OCI-LY3 (cell line): ENCODE measurements around the gene AKR1B15.

Experiments
- H2AFZ ChIP-seq: fragments of 200-600, 300-600 bp; shearing (Covaris generic); 2 replicates; pipeline ENCODE4 v1.6.0; 2014; ENCODE audit warnings: antibody characterized with exemption, low read depth, low read length
- H3K27ac ChIP-seq: fragments of 200-600, 300-600 bp; sonication (generic); 2 replicates; pipeline ENCODE4 v1.5.1; 2014; ENCODE audit warnings: mild to moderate bottlenecking, low read length, moderate library complexity, mixed read lengths
- H3K27me3 ChIP-seq: fragments of 200-600, 300-600 bp; sonication (generic); 2 replicates; pipeline ENCODE4 v1.6.1; 2014; ENCODE audit warnings: low read depth, low read length, mixed read lengths
- H3K36me3 ChIP-seq: fragments of 200-600, 300-600 bp; sonication (generic); replicated peaks from 2 replicates; pipeline ENCODE3; 2014; ENCODE audit warnings: low read depth, low read length, mixed read lengths
- H3K4me1 ChIP-seq: fragments of 300-600, 200-600 bp; sonication (generic); 2 replicates; pipeline ENCODE4 v1.6.1; 2014; ENCODE audit warnings: low read length, mixed read lengths
- H3K4me2 ChIP-seq: fragments of 200-600, 300-600 bp; sonication (generic); 2 replicates; pipeline ENCODE4 v1.6.1; 2014; ENCODE audit warnings: low read length, mixed read lengths
- H3K4me3 ChIP-seq: fragments of 300-600, 200-600 bp; sonication (generic); 2 replicates; pipeline ENCODE4 v1.5.1; 2014; ENCODE audit warnings: antibody characterized with exemption, mild to moderate bottlenecking, low read length, moderate library complexity
- H3K79me2 ChIP-seq: fragments of 300-600, 200-600 bp; shearing (Covaris generic); 2 replicates; pipeline ENCODE4 v1.6.1; 2014; ENCODE audit warnings: mild to moderate bottlenecking, low read length, mixed read lengths
- H3K9ac ChIP-seq: fragments of 300-600, 200-600 bp; shearing (Covaris generic); 2 replicates; pipeline ENCODE4 v1.6.0; 2014; ENCODE audit warnings: mild to moderate bottlenecking, low read length, moderate library complexity
- H3K9me3 ChIP-seq: fragments of 200-600, 300-600 bp; shearing (Covaris generic); 2 replicates; pipeline ENCODE4 v1.6.1; 2014; ENCODE audit warnings: low read length, mixed read lengths; ENCODE audit not compliant: insufficient read depth
- H4K20me1 ChIP-seq: fragments of 200-600, 300-600 bp; sonication (generic); 2 replicates; pipeline ENCODE4 v1.6.1; 2016; ENCODE audit warnings: low read length, mixed read lengths; ENCODE audit not compliant: insufficient read depth
- CTCF ChIP-seq: fragments of 200-600, 300-600 bp; sonication (generic); IDR thresholded peaks from 2 replicates; pipeline ENCODE4 v1.5.1; 2014; ENCODE audit warnings: antibody characterized with exemption, low read length, low read depth
- EZH2phosphoT487 ChIP-seq: fragments of 200-600 bp; shearing (Covaris generic); IDR thresholded peaks from 2 replicates; pipeline ENCODE4 v1.6.1; 2018; ENCODE audit warnings: antibody characterized with exemption, mixed run types, low read depth

AKR1B15 gene

GRCh38 chr7:134527979-134528371 lies 20.9 kb upstream of the AKR1B15 start:
- Histone ChIP-seq H3K36me3 (no peaks in the 10 kb centered on the region), H3K4me3 (no peak overlapping the region), H3K27ac (no peak overlapping the region), H3K9ac (no peak overlapping the region), H3K4me2 (no peak overlapping the region), H3K4me1 (no peaks in the 10 kb centered on the region), H3K79me2 (no peaks in the 10 kb centered on the region), H3K27me3 (peaks cover 16% of the 10 kb centered on the region), H3K9me3 (no peaks in the 10 kb centered on the region), H2AFZ (no peak overlapping the region), H4K20me1 (no peaks in the 10 kb centered on the region)
- TF ChIP-seq EZH2phosphoT487 (no peak), CTCF (no peak)

- H3K27ac ChIP-seq = no peak overlapping the region
Observed at GRCh38 chr7:134528749-134529148, 20.2 kb upstream of the AKR1B15 start.

GRCh38 chr7:134530460-134530859 lies 18.4 kb upstream of the AKR1B15 start:
- Histone ChIP-seq H3K36me3 (no peaks in the 10 kb centered on the region), H3K27me3 (peaks cover 16% of the 10 kb centered on the region), H3K4me3 (no peak overlapping the region), H3K4me2 (no peak overlapping the region), H2AFZ (no peak overlapping the region), H3K27ac (no peak overlapping the region), H4K20me1 (no peaks in the 10 kb centered on the region), H3K9ac (no peak overlapping the region), H3K79me2 (no peaks in the 10 kb centered on the region), H3K4me1 (no peaks in the 10 kb centered on the region), H3K9me3 (no peaks in the 10 kb centered on the region)
- TF ChIP-seq EZH2phosphoT487 (no peak), CTCF (no peak)

More at GRCh38 chr7:134528749-134529148, 20.2 kb upstream of the AKR1B15 start:
- Histone ChIP-seq H3K36me3 (no peaks in the 10 kb centered on the region), H2AFZ (no peak overlapping the region), H3K27me3 (peaks cover 16% of the 10 kb centered on the region), H3K4me2 (no peak overlapping the region), H3K4me1 (no peaks in the 10 kb centered on the region), H3K79me2 (no peaks in the 10 kb centered on the region), H4K20me1 (no peaks in the 10 kb centered on the region), H3K4me3 (no peak overlapping the region), H3K9ac (no peak overlapping the region), H3K9me3 (no peaks in the 10 kb centered on the region)
- no peak for TF ChIP-seq CTCF
- TF ChIP-seq EZH2phosphoT487 = no peak

GRCh38 chr7:134532180-134532953 lies 16.5 kb upstream of the AKR1B15 start:
- Histone ChIP-seq H3K36me3 (no peaks in the 10 kb centered on the region), H2AFZ (no peak overlapping the region), H3K4me2 (no peak overlapping the region), H3K9me3 (no peaks in the 10 kb centered on the region), H3K4me1 (no peaks in the 10 kb centered on the region), H4K20me1 (no peaks in the 10 kb centered on the region), H3K27ac (no peak overlapping the region), H3K9ac (no peak overlapping the region), H3K4me3 (no peak overlapping the region), H3K27me3 (peaks cover 16% of the 10 kb centered on the region), H3K79me2 (no peaks in the 10 kb centered on the region)
- TF ChIP-seq EZH2phosphoT487 (no peak), CTCF (no peak)
